ENCODE data around the gene SPRN.

- no peak for TF ChIP-seq CTCF (conservative IDR thresholded peaks at IDR 0.05; ENCODE audit: low read depth in 2 of 2)
- TF ChIP-seq EZH2 (IDR thresholded peaks at IDR 0.05; ENCODE audit: low read depth, unreplicated experiment): no peak
- TF ChIP-seq POLR2AphosphoS5 (IDR thresholded peaks at IDR 0.05; ENCODE audit: low read depth): no peak
- no peak for TF ChIP-seq REST (IDR thresholded peaks at IDR 0.05; ENCODE audit: unreplicated experiment)
- TF ChIP-seq ZNF114 (CRISPR knock-in tag; IDR thresholded peaks at IDR 0.05): no peak
- TF ChIP-seq CREB1 (CRISPR knock-in tag; IDR thresholded peaks at IDR 0.05; ENCODE audit: low read depth): no peak
- TF ChIP-seq EZH2phosphoT487 (IDR thresholded peaks at IDR 0.05; ENCODE audit: unreplicated experiment): no peak
Measured at GRCh38 chr10:133418289-133418993, 6.0 kb downstream of the SPRN start.

Data from GM23338 (cell line).